Measurements from ENCODE around the gene FOXA1.
A peak's percentile ranks its signal among the peaks of the same experiment; 100 is the strongest.

Gene FOXA1

DNA sequence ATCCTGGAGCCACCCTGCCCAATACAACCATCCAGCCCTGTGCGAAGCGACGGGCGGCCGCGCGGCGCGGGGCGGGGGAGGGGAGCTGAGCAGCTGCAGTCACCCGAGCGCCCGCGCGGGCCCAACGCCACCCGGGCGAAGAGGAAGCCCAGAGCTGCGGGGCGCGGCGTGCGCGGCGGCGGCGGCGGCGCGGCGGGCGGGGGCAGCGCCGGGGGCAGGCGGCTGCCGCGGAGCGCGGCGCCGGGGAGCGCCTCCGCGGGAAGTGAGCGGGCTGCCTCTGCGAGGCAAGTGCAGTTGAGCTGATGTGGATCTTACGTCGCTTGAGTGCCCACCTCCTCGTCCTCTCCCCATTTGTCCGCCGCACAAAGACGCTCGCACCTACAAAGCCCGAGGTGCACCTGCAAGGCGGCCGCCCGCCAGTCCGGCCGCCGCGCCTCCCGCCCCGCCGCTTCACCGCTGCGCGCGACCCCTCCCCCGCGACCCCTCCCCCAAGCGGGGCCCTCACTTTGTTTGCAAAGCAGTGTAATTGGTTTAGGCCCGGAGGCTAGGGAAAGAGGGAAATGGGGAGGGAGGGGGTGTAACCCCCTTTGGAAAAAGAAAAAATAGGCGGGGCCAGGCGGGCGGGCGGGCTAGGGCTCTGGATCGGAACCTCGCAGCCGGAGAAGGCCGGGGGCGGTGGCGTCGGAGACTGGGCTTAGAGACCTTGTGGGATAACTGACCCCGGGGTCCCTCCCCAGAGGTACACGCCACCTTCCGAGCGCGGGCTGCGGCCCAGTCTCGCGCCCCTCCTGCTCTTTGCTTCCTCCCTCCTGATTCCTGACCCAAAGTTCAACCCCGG lies at the start of gene FOXA1, which contains the start of gene TTC6:
Gene FOXA1 (minus strand): TSS at position 279 of the 838 bp plus-strand sequence. CDS start 277 bp downstream, at position 2.
Gene TTC6 (plus strand): TSS at position 659 of the 838 bp plus-strand sequence. CDS start 26,436 bp downstream, outside the sequence.
- peak; percentile 69 for DNase-seq (ENCODE audit: low spot score)

DNA sequence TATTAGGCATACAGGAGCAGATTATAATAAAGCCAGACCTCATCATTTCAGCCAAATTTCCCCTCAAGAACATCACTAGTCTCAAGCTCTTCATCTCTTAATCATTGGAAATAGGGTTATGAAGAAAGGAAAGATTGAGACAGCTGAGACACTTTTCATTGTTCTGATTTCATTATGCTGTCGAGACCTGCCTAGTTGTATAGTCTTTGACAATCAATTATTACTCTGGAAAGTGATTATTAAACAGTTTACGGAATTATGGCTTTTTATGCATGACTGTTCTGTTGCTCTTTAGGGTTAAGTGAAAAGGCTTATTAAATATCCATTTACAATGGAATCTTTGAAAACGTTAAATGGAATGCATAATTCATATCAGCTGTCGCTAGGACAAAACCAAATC lies 48.7 kb upstream of the FOXA1 start:
- DNase-seq (ENCODE audit: low spot score), result no peak

DNA sequence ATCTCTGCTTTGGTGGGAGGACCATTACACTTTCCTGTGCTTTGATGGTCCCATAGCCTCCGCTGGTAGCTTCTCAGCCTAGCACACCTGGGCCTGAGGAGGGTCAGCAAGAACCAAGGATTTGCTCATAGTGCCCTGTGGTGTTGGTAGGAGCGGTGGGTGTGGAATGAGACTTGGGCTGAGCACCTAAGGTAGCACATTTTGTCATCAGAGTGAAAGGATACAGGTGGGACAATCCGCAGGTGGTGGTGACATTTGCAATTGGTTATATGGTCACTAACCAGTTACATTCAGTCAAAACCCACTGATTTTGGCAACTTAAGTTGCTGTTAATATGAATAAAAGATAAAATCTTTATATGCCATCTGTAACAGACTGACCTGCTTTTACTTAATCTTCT lies 47.1 kb upstream of the FOXA1 start:
- no peak for DNase-seq (ENCODE audit: low spot score)

DNA sequence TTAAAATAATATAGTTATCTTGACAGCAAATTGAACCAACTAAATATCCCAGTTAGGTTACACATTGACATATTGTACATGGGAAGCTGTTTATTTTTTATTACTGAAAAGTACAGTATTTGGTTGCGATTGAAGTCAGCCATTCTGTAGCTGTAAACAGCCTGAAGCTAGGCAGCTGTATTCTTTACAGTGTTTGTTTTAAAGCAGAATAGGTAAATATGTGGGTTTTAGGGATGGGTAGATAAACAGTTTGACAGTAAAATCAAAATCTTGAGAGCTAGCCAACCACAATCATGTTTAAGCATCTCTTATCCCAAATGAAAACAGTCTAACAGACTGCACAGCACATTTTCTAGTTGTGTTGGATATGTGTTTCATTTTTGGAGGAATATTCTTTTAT lies 46.1 kb upstream of the FOXA1 start:
- no peak for DNase-seq (ENCODE audit: low spot score)

DNA sequence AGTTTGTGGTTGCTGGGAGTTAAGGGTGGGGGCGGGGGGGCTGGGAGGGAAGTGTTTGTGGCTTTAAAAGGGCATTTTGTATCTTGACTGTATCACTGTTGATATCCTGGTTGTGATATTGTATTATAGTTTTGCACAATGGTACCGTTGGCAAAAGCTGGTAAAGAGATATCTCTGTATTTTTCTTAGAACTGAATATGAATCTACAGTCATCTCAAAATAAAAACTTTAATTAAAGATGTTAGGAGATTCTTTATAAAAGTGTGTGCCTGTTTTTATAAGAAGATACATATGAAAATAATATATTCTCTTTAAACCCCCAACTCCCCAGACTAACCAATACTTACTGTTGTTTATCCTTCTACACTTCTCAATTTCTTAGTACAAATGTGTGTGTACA lies 43.5 kb upstream of the FOXA1 start:
- no peak for DNase-seq (ENCODE audit: low spot score)

DNA sequence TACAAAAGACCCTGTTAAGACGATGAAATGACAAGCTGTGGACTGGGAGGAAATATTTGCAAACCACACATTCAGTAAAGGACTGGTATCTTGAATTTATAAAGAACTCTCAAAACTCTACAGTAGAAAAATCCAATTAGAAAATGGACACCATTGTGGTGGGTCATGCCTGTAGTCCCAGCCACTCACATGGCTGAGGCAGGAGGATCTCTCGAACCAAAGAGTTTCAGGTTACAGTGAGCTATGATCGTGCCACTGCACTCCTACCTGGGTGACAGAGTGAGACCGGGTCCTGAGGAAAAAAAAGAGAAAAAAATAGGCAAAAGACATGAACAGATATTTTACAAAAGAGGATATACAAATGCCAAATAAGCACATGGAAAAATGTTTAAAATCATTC lies 42.3 kb upstream of the FOXA1 start:
- no peak for DNase-seq (ENCODE audit: low spot score)

DNA sequence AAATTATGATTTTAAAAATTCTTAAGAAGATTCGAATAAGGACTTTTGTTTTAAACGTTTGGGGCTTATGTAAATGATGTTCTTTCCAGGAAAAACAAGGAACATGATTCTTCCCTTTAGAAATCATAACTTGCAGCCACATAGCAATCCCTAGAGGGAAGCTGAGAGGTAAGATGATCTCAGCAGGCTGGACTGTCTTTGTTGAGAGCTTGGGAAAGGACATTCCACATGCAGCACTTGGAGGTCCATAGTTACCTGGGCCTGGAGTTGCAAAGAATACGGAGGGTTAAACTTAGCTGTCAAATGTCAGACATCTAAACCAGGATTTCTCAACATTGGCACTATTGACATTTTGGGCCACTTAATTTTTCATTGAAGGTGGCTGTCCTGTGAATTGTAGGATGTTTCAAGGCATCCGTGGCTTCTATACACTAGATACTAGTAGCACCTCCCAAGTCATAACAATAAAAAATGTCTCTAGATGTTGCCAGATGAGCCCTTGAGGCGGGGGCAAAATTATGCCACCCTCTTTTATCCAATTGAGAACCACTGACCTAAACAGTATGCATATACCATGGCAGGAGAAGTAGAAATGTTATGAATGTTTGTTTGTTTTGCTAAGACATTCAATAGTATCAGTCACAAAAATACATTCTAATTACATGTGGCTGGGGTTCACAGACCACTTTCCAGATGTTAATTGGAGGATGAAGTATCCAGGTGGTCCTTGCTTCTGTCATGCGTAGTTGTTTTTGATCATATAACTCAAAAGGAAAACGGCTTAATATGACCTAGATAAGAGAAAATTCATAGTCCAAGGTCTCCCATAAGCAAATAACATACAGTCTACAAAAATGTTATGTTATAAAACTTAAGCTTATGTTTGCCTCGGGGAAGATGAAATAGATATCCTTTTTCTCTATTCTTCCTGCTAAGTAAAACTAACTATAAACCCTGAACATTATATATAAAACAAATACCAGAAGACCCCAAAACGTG lies 30.8 kb upstream of the FOXA1 start:
- DNase-seq (ENCODE audit: low spot score), result no peak

DNA sequence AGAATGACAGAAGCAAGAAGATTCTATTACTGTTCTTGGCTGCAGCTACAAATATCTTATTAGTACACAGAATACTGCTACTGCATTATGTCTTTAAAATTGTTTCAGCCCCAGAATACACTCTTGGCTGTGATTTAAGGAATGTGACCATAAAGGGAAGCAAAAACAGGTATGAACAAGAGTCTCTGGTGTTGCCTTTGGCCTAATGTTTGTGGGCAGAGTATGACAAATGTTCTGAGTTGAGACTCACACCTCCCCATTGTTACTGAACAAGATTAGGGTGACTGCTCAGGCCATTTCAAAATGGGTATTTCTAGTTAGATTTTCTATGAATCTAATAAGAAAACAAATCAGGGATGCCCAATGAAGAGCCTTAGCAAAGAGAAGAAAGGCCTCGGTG lies 28.9 kb upstream of the FOXA1 start:
- no peak for DNase-seq (ENCODE audit: low spot score)

DNA sequence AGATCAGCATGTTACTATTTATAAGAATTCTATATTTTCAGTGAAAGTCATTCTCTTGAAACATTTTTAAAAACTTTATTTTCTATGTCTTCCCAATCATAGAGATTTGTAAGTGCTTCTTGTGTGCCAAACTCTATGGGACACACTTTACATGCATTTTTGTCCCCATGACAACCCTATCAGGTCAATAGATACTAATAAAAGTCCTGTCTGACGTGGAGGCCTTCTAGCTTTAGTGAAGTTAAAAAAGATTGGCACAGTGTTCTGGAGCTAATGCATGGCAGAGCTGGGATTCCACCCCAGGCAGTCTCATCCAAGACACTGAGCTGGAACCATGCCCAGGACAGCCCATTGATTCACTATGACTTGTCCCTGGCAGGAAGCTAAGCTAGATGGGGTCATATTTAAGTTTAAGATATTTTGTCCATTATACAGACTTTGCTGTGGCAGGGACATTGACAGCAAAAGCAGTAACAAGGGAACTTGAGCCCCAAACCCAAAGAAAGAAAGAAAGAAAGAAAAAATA lies 28.4 kb upstream of the FOXA1 start:
- peak; percentile 45 for DNase-seq (ENCODE audit: low spot score)

DNA sequence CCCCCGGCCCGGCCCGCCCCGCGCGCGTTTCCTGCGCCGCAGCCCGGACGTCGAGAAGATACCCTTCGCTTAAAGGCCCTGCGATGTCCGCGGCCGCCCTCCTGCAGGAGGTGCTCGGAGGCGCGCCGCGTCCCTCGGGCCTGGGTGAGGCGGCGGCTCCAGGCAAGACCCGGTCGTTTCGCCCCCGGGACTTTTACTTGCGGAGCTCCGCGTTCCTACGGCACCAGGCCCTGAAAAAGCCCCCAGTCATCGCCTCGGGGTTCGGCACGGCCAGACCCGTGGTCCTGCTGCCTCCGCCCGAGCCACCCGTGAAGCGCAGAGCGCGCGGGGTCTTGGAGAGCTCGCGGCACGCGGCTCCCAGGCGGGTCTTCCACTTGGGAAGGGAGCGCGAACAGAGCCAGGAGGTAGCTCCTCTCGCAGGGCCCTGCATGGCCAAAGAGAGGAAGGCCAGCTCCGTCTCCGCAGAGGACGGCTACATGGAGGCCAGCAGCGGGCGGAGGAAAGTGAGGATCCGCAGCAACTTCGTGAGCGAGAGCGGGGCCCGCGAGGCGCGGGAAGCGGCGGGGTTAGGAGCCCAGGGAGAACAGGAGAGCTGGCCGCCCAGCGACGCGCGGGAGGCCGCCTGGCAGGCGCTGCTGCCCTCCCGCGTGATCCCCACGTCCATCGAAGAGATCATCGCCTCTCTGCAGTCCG lies 27.3 kb upstream of the FOXA1 start:
- DNase-seq (ENCODE audit: low spot score), result peak; percentile 46

DNA sequence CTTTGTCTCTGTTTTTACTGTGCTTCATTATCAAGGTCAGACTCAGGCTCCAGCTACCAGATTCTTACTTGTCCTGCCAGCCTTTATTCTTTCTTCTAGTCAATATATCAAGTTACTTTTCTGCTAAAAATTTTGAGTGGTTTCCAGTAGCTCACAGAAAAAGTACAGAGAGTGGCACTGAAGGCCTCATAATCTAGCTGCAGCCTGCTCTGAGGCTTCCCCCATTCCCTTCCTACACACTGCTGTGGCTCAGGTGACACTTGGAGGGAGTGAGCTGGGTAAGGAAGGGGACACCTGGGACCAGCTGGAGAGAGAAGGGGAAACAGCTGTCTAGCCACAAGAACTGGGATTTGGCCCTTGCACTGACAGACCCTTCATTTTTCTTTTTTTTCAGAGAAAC lies 25.8 kb upstream of the FOXA1 start:
- DNase-seq (ENCODE audit: low spot score), result no peak

DNA sequence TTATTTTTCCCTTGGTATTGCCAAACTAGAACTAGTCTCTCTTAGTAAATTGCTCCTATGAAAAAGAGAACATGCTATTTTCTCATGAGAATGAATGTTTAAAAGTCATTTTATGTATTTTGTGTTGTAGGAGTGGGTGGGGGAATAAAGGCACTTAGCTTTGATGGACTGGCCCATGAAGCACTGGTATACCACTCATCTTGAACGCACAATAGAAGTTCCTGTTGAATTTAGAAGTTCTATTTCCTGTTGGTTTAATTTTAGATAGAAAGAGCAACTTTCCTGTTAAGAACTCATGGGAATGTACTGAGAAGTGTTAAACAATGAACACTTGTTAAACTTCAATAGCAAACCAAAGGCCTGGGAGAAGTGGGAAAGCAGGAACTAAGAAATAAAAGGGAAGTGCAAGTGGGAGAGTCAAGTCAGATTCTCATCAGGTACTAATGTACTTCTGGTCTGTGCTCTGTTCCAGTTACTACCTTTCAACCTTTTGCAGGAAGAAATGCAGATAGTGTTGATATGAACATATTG lies 23.5 kb upstream of the FOXA1 start:
- no peak for DNase-seq (ENCODE audit: low spot score)

DNA sequence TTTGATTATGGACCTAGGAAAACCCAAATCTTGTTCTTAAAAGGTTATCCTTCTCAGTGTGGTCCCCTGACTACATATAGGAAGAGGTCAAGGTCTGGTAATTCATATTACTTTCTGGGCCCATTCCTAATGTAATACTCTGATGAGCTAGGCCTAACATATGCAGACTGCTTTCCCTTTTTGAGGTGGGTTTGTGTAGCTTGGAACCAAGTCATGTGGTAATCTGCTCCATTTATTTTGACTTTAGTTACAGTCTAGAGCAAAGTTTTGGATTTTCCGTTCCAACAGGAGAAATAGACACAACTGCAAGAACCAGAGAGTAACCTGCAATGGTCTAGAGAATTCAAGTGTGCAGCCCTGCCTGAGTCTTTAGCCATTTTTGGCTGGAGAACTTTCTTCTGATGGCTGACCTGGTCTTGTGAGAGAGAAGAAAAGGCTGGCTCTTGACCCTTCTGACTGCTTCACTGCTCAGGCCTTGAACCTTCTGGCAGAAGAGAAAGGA lies 22.9 kb upstream of the FOXA1 start:
- no peak for DNase-seq (ENCODE audit: low spot score)

DNA sequence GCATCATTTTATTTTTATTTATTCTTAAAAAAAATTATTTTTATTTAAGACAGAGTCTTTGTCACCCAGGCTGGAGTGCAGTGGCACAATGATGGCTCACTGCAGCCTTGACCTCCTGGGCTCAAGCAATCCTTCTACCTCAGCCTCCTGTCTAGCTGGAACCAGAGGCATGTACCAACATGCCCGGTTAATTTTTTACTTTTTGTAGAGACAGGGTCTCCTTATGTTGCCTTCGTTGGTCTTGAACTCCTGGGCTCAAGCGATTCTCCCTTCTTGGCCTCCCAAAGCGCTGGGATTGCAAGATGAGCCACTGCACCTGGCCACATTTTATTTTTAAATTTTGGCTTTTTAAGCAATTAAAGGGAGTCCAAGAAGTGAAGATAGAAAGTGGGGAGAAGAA lies 21.8 kb upstream of the FOXA1 start:
- DNase-seq (ENCODE audit: low spot score), result no peak

DNA sequence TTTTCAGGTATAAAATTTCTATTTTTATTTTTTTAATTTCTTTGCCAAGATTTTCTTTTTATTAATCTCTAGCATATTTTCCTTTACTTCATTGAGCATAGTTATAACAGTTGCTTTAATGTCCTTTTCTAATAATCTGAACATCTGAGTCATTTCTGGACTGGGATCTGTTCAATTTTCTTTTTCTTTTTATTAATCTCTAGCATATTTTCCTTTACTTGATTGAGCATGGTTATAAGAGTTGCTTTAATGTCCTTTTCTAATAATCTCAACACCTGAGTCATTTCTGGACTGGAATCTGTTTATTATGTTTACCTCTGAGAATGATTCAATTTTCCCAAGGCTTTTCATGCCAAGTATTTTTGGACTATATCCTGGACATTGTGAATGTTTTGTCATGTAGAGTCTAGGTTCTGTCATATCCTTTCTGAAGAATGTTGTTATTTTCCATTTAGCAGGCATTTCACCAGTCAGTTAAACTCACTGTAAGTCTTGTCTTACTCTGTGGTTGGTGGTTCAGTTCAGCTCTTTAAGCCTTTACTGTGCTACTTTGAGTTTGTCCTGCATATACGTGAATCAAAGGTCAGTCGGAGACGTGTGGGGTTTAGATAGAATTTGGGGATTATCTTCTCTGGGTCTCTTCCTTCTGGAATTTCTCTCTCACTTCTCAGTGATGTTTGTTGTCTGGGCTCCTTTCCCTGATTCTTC lies 20.7 kb upstream of the FOXA1 start:
- no peak for DNase-seq (ENCODE audit: low spot score)

DNA sequence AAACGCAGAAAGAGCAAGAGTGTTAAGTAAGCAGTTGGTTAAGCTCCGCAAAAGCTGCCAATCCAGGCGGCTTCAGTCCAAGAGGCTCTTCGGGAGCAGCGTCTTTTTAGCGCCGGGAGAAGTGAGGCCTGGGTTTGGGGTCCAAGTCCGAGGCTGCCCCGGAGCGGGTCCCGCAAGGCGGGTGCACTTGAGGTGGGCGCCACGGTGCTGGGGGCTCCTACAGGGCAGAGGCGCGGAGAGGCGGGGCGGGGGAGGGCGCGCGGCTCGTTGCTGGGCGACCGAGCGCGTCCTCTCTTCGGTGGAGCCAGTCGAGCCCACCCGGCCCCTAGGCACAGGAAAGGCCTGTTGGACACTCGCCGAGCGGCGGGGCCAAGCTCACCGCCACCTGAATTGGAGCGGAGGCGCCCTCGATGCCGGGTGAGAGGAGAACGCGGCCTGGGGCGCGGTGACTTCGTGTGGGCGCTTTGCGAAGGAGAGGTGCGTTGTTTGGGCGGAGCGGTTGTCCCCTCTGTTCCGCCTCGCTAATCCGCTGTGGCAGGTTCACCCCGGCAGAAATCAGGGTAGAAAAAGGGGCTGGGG lies 16.0 kb upstream of the FOXA1 start:
- DNase-seq (ENCODE audit: low spot score), result no peak

DNA sequence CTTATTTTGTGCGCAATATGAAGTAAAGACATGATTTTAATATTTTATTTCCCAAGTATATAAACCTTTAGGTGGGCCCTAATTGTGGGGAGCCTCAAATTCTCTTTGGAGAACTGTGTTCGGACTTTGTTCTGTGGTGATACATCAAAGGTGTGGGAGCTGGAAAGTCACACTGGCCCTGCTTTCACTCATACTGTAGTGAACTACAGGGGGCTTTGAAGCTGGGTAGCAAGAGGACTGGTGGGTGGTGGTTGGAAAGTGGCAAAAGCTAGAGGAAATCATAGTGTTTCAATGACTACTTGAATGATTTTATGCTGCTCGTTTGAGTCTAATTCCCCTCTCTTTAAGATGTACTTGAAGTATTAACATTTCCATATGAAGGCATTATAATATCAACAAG lies 13.6 kb upstream of the FOXA1 start:
- no peak for DNase-seq (ENCODE audit: low spot score)

DNA sequence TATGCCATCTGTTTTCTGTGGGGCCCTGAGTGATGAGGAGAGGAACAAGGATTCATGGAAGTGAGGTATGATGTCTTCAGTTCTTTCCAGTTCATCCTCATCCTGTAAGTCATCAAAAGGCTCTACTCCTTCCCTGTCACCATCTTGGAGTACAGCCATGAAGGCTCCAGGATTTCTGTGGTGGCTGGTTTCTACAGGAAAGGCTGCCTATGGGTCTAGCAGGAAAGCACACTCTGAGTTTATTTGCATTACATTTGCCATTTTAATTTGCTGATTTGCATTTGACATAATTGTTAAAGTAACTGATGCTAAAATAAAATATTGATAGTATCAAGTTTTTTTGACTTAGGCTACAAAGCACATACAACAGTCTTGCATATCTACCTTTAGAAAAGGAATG lies 11.6 kb upstream of the FOXA1 start:
- no peak for DNase-seq (ENCODE audit: low spot score)

DNA sequence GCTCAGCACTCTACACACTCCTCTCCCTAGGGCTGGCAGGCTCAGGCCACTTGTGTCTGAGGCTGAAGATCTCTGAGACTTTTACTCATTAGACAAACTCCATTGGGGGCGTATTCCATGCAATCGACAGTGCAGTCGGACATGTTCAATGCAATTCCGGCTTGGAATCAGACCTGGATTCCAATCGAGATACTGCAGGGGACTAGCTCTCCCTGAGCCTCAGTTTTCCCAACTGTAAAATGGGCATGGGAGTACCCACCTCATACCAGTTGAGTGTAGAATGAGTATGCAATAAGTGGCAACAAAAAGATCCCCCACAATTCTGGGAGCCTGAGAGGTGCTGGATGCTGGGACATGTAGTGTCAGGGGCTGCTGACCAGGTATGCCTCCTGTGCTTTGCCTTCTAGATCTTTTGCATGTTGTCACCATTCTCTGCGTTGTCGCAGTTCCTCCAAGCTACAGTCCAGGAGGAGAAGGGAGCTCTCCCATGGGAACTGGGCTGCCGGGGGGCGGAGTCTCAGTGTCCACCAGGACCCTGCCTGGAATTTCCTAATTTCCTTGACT lies 8.7 kb upstream of the FOXA1 start:
- DNase-seq (ENCODE audit: low spot score), result no peak
